Measurements from ENCODE around the gene ADARB2. TPM values are rescaled to one million over a fixed set of nuclear protein-coding genes. Genes with fewer than 3 reads are reported as not detected.

The ADARB2 gene
- total RNA-seq, 1 donor from 2014 or later: 0.11 TPM

GRCh38 chr10:1644191-1644711 is 93.1 kb downstream of the ADARB2 start:
- intact Hi-C loops (cut with micrococcal nuclease): no loop called here

GRCh38 chr10:1643908-1644179 is 93.5 kb downstream of the ADARB2 start:
- Histone ChIP-seq H3K36me3 (no peaks in the 10 kb centered on the region), H3K27ac (replicated peaks) (no peak overlapping the region), H3K9me3 (replicated peaks) (no peaks in the 10 kb centered on the region), H3K4me1 (no peaks in the 10 kb centered on the region), H3K4me3 (no peak overlapping the region), H3K27me3 (ENCODE audit: low read depth) (peaks cover 16% of the 10 kb centered on the region)
- intact Hi-C loops (cut with micrococcal nuclease): no loop called here
- TF ChIP-seq, protein P1, sequence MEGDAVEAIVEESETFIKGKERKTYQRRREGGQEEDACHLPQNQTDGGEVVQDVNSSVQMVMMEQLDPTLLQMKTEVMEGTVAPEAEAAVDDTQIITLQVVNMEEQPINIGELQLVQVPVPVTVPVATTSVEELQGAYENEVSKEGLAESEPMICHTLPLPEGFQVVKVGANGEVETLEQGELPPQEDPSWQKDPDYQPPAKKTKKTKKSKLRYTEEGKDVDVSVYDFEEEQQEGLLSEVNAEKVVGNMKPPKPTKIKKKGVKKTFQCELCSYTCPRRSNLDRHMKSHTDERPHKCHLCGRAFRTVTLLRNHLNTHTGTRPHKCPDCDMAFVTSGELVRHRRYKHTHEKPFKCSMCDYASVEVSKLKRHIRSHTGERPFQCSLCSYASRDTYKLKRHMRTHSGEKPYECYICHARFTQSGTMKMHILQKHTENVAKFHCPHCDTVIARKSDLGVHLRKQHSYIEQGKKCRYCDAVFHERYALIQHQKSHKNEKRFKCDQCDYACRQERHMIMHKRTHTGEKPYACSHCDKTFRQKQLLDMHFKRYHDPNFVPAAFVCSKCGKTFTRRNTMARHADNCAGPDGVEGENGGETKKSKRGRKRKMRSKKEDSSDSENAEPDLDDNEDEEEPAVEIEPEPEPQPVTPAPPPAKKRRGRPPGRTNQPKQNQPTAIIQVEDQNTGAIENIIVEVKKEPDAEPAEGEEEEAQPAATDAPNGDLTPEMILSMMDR (IDR thresholded peaks at IDR 0.05; ENCODE audit: borderline replicate concordance): no peak
- no peak for DNase-seq

More at GRCh38 chr10:1644191-1644711, 93.1 kb downstream of the ADARB2 start:
- no peak overlapping the region for H3K27ac ChIP-seq (replicated peaks)
- TF ChIP-seq, protein P1 (IDR thresholded peaks at IDR 0.05; ENCODE audit: borderline replicate concordance): no peak
- no peaks in the 10 kb centered on the region for H3K4me1 ChIP-seq
- peaks cover 16% of the 10 kb centered on the region for H3K27me3 ChIP-seq (ENCODE audit: low read depth)
- no peaks in the 10 kb centered on the region for H3K36me3 ChIP-seq
- H3K4me3 ChIP-seq: no peak overlapping the region
- DNase-seq: no peak
- no peaks in the 10 kb centered on the region for H3K9me3 ChIP-seq (replicated peaks)

DNA sequence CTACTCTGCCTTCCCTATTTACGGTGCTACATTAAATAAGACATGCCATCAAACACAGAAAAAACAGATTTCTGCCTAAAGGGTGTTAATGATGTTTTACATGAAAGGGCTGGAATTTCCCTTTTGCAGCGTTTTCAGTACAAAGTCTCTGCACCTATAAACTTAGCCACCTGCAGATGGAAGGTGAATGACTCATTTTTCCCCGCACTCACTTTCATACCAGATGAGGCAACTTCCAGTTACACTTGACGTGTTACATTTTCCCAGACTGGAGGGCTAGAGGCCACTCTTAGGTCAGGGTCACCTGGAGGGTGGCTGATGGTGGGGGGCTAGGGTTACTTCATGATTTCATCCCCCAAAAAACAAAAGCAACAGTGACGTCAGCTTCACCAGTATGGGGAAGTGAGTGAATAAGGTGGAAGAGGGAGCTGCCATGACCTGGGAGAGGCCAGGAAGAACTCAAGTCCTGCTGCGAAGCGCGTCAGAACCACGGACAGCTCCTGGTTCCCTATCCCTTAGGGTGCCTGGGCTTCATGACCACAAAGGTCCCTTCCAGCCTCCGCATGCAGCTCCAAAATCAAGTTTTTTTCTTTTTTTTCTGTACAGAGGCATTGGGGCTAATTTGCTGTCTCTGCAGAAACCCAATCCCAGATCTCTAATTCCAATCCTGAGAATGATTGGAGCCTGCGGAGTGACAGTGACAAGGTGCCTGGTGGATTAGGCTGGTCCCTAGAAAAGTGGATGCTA is 94.0 kb downstream of the ADARB2 start:
- no peaks in the 10 kb centered on the region for H3K4me1 ChIP-seq
- peaks cover 16% of the 10 kb centered on the region for H3K27me3 ChIP-seq (ENCODE audit: low read depth)
- H3K4me3 ChIP-seq: no peak overlapping the region
- TF ChIP-seq, protein P1 (IDR thresholded peaks at IDR 0.05; ENCODE audit: borderline replicate concordance): no peak
- H3K9me3 ChIP-seq (replicated peaks): no peaks in the 10 kb centered on the region
- intact Hi-C loops (cut with micrococcal nuclease): no loop called here
- no peak for DNase-seq
- no peak overlapping the region for H3K27ac ChIP-seq (replicated peaks)
- no peaks in the 10 kb centered on the region for H3K36me3 ChIP-seq

GRCh38 chr10:1642600-1643160 is 94.6 kb downstream of the ADARB2 start:
- TF ChIP-seq, protein P1 (IDR thresholded peaks at IDR 0.05; ENCODE audit: borderline replicate concordance): no peak
- Histone ChIP-seq H3K4me3 (no peak overlapping the region), H3K4me1 (no peaks in the 10 kb centered on the region), H3K9me3 (replicated peaks) (no peaks in the 10 kb centered on the region), H3K27ac (replicated peaks) (no peak overlapping the region), H3K27me3 (ENCODE audit: low read depth) (peaks cover 19% of the 10 kb centered on the region), H3K36me3 (no peaks in the 10 kb centered on the region)
- intact Hi-C loops (cut with micrococcal nuclease): no loop called here
- no peak for DNase-seq

DNA sequence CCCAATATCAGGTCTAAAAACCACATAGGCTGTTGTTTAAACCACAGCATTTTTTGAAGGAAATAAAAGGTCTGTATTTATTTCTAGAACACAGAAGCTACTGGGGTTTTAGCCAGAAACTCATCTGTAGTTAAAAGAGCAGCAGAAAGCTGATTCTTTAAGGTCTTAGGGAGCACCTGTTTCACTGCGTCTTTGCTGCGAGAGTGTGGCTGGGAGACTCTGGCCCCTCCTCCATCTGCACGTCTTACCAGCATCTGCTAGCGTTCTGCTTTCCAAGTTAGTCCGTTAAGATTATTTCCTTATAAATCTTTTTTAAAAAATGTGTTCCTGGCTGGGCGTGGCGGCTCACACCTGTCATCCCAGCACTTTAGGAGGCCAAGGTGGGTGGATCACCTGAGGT is 95.9 kb downstream of the ADARB2 start:
- no peaks in the 10 kb centered on the region for H3K36me3 ChIP-seq
- no peaks in the 10 kb centered on the region for H3K9me3 ChIP-seq (replicated peaks)
- H3K27ac ChIP-seq (replicated peaks): no peak overlapping the region
- peaks cover 20% of the 10 kb centered on the region for H3K27me3 ChIP-seq (ENCODE audit: low read depth)
- DNase-seq: no peak
- H3K4me1 ChIP-seq: no peaks in the 10 kb centered on the region
- intact Hi-C loops (cut with micrococcal nuclease): no loop called here
- no peak overlapping the region for H3K4me3 ChIP-seq
- TF ChIP-seq, protein P1 (IDR thresholded peaks at IDR 0.05; ENCODE audit: borderline replicate concordance): no peak

All from left ventricle myocardium inferior (tissue), 1 donor.